GM23338 (cell line): Measurements from ENCODE around the gene CASQ1. TPM values are rescaled to one million over a fixed set of nuclear protein-coding genes. Genes with fewer than 3 reads are reported as not detected.

Experiments
- ATAC-seq: fragments of 200-7000 bp; cut with Tn5 transposase; 3 replicates; pipeline ENCODE4 v1.9.1; 2020
- DNase-seq: peaks from one replicate; pipeline ENCODE4 v3.0.0-alpha.2; 2015; ENCODE audit warnings: low spot score
- H2AFZ ChIP-seq: fragments of 200-600 bp; sonication (generic); 2 replicates; pipeline ENCODE4 v1.8.0; 2016; ENCODE audit warnings: antibody characterized with exemption, mild to moderate bottlenecking, moderate library complexity
- H3F3A ChIP-seq: fragments of 200-600 bp; sonication (generic); replicated peaks from 2 replicates; pipeline ENCODE4 v1.8.0; 2017; ENCODE audit warnings: antibody characterized with exemption, mixed run types, low read depth
- H3K27ac ChIP-seq: fragments of 200-600 bp; sonication (generic); 2 replicates; pipeline ENCODE4 v1.6.1; 2016; ENCODE audit warnings: low read depth
- H3K27me3 ChIP-seq: fragments of 200-600 bp; sonication (generic); 2 replicates; pipeline ENCODE4 v1.8.0; 2016; ENCODE audit warnings: mild to moderate bottlenecking, mixed run types, moderate library complexity; ENCODE audit not compliant: insufficient read depth
- H3K36me3 ChIP-seq: fragments of 200-600 bp; sonication (generic); 2 replicates; pipeline ENCODE4 v1.8.0; 2016; ENCODE audit warnings: mild to moderate bottlenecking; ENCODE audit not compliant: insufficient read depth
- H3K4me1 ChIP-seq: fragments of 200-600 bp; sonication (generic); 2 replicates; pipeline ENCODE4 v1.8.0; 2016; ENCODE audit warnings: mild to moderate bottlenecking, moderate library complexity; ENCODE audit not compliant: insufficient read depth
- H3K4me2 ChIP-seq: fragments of 200-600 bp; sonication (generic); 2 replicates; pipeline ENCODE4 v1.7.1; 2017; ENCODE audit warnings: mixed run types
- H3K4me3 ChIP-seq: fragments of 200-600 bp; sonication (generic); 2 replicates; pipeline ENCODE4 v1.6.1; 2016; ENCODE audit warnings: mixed run types
- H3K79me2 ChIP-seq: fragments of 200-600 bp; sonication (generic); replicated peaks from 2 replicates; pipeline ENCODE4 v1.8.0; 2017; ENCODE audit warnings: mild to moderate bottlenecking; ENCODE audit not compliant: insufficient read depth
- H3K9me2 ChIP-seq: fragments of 200-600 bp; sonication (generic); 2 replicates; pipeline ENCODE4 v1.8.0; 2017; ENCODE audit not compliant: insufficient read depth
- H4K20me1 ChIP-seq: fragments of 200-600 bp; sonication (generic); replicated peaks from 2 replicates; pipeline ENCODE4 v1.8.0; 2017; ENCODE audit warnings: mild to moderate bottlenecking; ENCODE audit not compliant: insufficient read depth
- H3K27ac Mint-ChIP-seq: 2 replicates; pipeline ENCODE4 v1.8.0; 2020; ENCODE audit warnings: inconsistent platforms, mild to moderate bottlenecking, moderate library complexity, mixed read lengths
- H3K27me3 Mint-ChIP-seq: 3 replicates; pipeline ENCODE4 v1.8.0; 2022; ENCODE audit warnings: low read depth, mild to moderate bottlenecking, moderate library complexity, mixed read lengths, inconsistent platforms; ENCODE audit not compliant: insufficient read depth, poor library complexity
- H3K36me3 Mint-ChIP-seq: 3 replicates; pipeline ENCODE4 v1.8.0; 2021; ENCODE audit warnings: low read depth, mild to moderate bottlenecking, inconsistent platforms, moderate library complexity, mixed read lengths
- H3K4me1 Mint-ChIP-seq: 3 replicates; pipeline ENCODE4 v1.8.0; 2020; ENCODE audit warnings: mild to moderate bottlenecking, inconsistent platforms, mixed read lengths
- H3K4me3 Mint-ChIP-seq: 3 replicates; pipeline ENCODE4 v1.8.0; 2021; ENCODE audit warnings: moderate library complexity, mild to moderate bottlenecking, inconsistent platforms, mixed read lengths
- H3K9me3 Mint-ChIP-seq: 3 replicates; pipeline ENCODE4 v1.8.0; 2020; ENCODE audit warnings: moderate library complexity, mild to moderate bottlenecking, inconsistent platforms, mixed read lengths
- EZH2 ChIP-seq: fragments of 200-600 bp; sonication (generic); IDR thresholded peaks from one replicate; pipeline ENCODE4 v1.8.0; 2017; ENCODE audit warnings: antibody characterized with exemption, mild to moderate bottlenecking, low read depth; ENCODE audit not compliant: unreplicated experiment
- EZH2phosphoT487 ChIP-seq: fragments of 200-600 bp; sonication (generic); IDR thresholded peaks from one replicate; pipeline ENCODE4 v1.8.1; 2018; ENCODE audit warnings: antibody characterized with exemption; ENCODE audit not compliant: unreplicated experiment
- POLR2AphosphoS5 ChIP-seq: IDR thresholded peaks from 2 replicates; pipeline ENCODE4 v1.6.1; 2016; ENCODE audit warnings: antibody characterized with exemption, low read depth
- STAT1 ChIP-seq: IDR thresholded peaks from one replicate; pipeline ENCODE4 v1.6.1; 2016; ENCODE audit warnings: antibody characterized with exemption; ENCODE audit not compliant: unreplicated experiment
- ZNF114 ChIP-seq: fragments of 250-450 bp; sonication (Bioruptor Pico); IDR thresholded peaks from 2 replicates; pipeline ENCODE4 v1.5.0; 2020; ENCODE audit warnings: mild to moderate bottlenecking, moderate library complexity
- polyA plus RNA-seq: library from polyadenylated mRNA; unstranded; fragments of >200 nt; fragmentation: Nextera tagmentation; extraction: Ambion mirVana; gene quantifications from 2 replicates; pipeline ENCODE4 v1.2.1, GENCODE V29; 2016
- total RNA-seq: library from RNA; depleted of rRNA; stranded (reverse); fragments of >200 nt; shearing (Covaris generic); gene quantifications from 2 replicates; pipeline ENCODE4 v1.2.3, GENCODE V29; 2014
- TF ChIP-seq, protein P1 (sequence below): IDR thresholded peaks from one replicate; pipeline ENCODE4 v1.6.1; 2018; ENCODE audit warnings: antibody characterized with exemption; ENCODE audit not compliant: unreplicated experiment
- TF ChIP-seq, protein P2 (sequence below): fragments of 250-450 bp; sonication (Bioruptor Pico); IDR thresholded peaks from 2 replicates; pipeline ENCODE4 v1.5.0; 2020; ENCODE audit warnings: mild to moderate bottlenecking, moderate library complexity

CASQ1 gene
- total and polyA plus RNA-seq, 2 experiments from 2014 or later = 1.1 to 2.8 TPM

DNA sequence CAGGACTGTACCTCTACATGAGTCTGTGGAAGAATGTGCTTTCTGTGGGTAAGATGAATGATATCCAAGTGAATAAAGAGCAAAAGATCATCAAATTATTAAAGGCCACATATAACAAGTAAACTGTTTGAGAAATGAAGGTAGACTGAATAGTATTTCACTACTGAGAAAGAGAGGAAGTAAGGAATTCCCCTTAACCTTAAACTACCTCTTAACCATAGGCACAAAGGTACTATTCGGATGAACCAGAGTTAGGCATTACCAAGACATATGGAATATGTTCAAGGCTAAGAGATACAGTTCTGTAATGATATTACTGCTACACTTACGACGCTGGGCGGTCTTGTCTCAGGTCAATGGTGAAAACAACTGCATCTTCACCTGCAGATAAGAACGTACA is 46.4 kb downstream of the CASQ1 start:
- Histone ChIP-seq H3K79me2 (no peaks in the 10 kb centered on the region; the same call in 1 of the 2 replicates), H3K36me3 (peaks cover 50% of the 10 kb centered on the region), H3K27me3 (no peaks in the 10 kb centered on the region), H3K4me3 (no peak overlapping the region), H3F3A (peaks cover 8% of the 10 kb centered on the region), H4K20me1 (peaks cover 26% of the 10 kb centered on the region), H2AFZ (no peak overlapping the region), H3K27ac (no peak overlapping the region), H3K9me2 (no peaks in the 10 kb centered on the region), H3K4me1 (no peaks in the 10 kb centered on the region), H3K4me2 (no peak overlapping the region)
- Mint-ChIP-seq H3K27me3 (no peaks in the 10 kb centered on the region), H3K4me1 (no peaks in the 10 kb centered on the region; the same call in 2 of the 3 replicates), H3K9me3 (no peaks in the 10 kb centered on the region), H3K27ac (no peak overlapping the region), H3K36me3 (peaks cover 52% of the 10 kb centered on the region), H3K4me3 (no peak overlapping the region)
- TF ChIP-seq, protein P1, sequence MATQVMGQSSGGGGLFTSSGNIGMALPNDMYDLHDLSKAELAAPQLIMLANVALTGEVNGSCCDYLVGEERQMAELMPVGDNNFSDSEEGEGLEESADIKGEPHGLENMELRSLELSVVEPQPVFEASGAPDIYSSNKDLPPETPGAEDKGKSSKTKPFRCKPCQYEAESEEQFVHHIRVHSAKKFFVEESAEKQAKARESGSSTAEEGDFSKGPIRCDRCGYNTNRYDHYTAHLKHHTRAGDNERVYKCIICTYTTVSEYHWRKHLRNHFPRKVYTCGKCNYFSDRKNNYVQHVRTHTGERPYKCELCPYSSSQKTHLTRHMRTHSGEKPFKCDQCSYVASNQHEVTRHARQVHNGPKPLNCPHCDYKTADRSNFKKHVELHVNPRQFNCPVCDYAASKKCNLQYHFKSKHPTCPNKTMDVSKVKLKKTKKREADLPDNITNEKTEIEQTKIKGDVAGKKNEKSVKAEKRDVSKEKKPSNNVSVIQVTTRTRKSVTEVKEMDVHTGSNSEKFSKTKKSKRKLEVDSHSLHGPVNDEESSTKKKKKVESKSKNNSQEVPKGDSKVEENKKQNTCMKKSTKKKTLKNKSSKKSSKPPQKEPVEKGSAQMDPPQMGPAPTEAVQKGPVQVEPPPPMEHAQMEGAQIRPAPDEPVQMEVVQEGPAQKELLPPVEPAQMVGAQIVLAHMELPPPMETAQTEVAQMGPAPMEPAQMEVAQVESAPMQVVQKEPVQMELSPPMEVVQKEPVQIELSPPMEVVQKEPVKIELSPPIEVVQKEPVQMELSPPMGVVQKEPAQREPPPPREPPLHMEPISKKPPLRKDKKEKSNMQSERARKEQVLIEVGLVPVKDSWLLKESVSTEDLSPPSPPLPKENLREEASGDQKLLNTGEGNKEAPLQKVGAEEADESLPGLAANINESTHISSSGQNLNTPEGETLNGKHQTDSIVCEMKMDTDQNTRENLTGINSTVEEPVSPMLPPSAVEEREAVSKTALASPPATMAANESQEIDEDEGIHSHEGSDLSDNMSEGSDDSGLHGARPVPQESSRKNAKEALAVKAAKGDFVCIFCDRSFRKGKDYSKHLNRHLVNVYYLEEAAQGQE = no peak
- TF ChIP-seq EZH2phosphoT487 (no peak), EZH2 (no peak), POLR2AphosphoS5 (no peak), ZNF114 (CRISPR knock-in tag) (no peak)
- ATAC-seq (no peak), DNase-seq (no peak)

DNA sequence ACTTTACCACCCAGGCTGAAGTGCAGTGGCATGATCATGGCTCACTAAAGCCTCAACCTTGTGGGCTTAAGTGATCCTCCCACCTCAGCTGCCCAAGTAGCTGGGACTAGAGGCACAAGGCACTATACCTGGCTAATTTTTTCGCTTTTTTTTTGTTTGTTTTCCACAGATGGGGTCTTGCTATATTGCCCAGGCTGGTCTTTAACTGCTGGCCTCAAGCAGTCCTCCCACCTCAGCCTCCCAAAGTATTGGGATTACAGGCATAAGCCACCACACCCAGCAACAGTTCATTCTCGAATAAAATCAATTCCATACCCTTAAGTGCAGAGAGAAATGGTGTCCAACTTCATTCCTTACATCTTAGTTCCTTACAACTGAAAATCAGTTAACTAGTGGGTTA is 47.2 kb downstream of the CASQ1 start:
- no peak overlapping the region for H3K27ac Mint-ChIP-seq
- DNase-seq = no peak
- H3K27me3 Mint-ChIP-seq = no peaks in the 10 kb centered on the region
- Histone ChIP-seq H3K4me3 (no peak overlapping the region), H3K4me2 (no peak overlapping the region), H3K9me2 (no peaks in the 10 kb centered on the region), H3K4me1 (no peaks in the 10 kb centered on the region), H3K27ac (no peak overlapping the region), H2AFZ (no peak overlapping the region), H4K20me1 (peaks cover 28% of the 10 kb centered on the region), H3K27me3 (no peaks in the 10 kb centered on the region), H3K36me3 (peaks cover 55% of the 10 kb centered on the region), H3F3A (peaks cover 8% of the 10 kb centered on the region; the same call in 1 of the 2 replicates), H3K79me2 (peaks cover 4% of the 10 kb centered on the region; the same call in 1 of the 2 replicates)
- H3K9me3 Mint-ChIP-seq = no peaks in the 10 kb centered on the region
- H3K4me3 Mint-ChIP-seq = no peak overlapping the region
- H3K36me3 Mint-ChIP-seq = peaks cover 51% of the 10 kb centered on the region
- no peak for ATAC-seq
- H3K4me1 Mint-ChIP-seq = no peaks in the 10 kb centered on the region; the same call in 2 of the 3 replicates
- TF ChIP-seq, protein P2, sequence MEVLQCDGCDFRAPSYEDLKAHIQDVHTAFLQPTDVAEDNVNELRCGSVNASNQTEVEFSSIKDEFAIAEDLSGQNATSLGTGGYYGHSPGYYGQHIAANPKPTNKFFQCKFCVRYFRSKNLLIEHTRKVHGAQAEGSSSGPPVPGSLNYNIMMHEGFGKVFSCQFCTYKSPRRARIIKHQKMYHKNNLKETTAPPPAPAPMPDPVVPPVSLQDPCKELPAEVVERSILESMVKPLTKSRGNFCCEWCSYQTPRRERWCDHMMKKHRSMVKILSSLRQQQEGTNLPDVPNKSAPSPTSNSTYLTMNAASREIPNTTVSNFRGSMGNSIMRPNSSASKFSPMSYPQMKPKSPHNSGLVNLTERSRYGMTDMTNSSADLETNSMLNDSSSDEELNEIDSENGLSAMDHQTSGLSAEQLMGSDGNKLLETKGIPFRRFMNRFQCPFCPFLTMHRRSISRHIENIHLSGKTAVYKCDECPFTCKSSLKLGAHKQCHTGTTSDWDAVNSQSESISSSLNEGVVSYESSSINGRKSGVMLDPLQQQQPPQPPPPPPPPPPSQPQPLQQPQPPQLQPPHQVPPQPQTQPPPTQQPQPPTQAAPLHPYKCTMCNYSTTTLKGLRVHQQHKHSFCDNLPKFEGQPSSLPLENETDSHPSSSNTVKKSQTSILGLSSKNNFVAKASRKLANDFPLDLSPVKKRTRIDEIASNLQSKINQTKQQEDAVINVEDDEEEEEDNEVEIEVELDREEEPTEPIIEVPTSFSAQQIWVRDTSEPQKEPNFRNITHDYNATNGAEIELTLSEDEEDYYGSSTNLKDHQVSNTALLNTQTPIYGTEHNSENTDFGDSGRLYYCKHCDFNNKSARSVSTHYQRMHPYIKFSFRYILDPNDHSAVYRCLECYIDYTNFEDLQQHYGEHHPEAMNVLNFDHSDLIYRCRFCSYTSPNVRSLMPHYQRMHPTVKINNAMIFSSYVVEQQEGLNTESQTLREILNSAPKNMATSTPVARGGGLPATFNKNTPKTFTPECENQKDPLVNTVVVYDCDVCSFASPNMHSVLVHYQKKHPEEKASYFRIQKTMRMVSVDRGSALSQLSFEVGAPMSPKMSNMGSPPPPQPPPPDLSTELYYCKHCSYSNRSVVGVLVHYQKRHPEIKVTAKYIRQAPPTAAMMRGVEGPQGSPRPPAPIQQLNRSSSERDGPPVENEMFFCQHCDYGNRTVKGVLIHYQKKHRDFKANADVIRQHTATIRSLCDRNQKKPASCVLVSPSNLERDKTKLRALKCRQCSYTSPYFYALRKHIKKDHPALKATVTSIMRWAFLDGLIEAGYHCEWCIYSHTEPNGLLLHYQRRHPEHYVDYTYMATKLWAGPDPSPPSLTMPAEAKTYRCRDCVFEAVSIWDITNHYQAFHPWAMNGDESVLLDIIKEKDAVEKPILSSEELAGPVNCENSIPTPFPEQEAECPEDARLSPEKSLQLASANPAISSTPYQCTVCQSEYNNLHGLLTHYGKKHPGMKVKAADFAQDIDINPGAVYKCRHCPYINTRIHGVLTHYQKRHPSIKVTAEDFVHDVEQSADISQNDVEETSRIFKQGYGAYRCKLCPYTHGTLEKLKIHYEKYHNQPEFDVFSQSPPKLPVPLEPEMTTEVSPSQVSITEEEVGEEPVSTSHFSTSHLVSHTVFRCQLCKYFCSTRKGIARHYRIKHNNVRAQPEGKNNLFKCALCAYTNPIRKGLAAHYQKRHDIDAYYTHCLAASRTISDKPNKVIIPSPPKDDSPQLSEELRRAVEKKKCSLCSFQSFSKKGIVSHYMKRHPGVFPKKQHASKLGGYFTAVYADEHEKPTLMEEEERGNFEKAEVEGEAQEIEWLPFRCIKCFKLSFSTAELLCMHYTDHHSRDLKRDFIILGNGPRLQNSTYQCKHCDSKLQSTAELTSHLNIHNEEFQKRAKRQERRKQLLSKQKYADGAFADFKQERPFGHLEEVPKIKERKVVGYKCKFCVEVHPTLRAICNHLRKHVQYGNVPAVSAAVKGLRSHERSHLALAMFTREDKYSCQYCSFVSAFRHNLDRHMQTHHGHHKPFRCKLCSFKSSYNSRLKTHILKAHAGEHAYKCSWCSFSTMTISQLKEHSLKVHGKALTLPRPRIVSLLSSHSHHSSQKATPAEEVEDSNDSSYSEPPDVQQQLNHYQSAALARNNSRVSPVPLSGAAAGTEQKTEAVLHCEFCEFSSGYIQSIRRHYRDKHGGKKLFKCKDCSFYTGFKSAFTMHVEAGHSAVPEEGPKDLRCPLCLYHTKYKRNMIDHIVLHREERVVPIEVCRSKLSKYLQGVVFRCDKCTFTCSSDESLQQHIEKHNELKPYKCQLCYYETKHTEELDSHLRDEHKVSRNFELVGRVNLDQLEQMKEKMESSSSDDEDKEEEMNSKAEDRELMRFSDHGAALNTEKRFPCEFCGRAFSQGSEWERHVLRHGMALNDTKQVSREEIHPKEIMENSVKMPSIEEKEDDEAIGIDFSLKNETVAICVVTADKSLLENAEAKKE (CRISPR knock-in tag) = no peak
- TF ChIP-seq STAT1 (no peak), ZNF114 (CRISPR knock-in tag) (no peak)
- TF ChIP-seq, protein P1 = no peak
